Activated CD4-positive, alpha-beta memory T cell treated with anti-CD3 and anti-CD28 coated beads for 36 hours (primary cell): ENCODE measurements around the gene AKNAD1. TPM values are rescaled to one million over a fixed set of nuclear protein-coding genes. Genes with fewer than 3 reads are reported as not detected.

Experiments used
- CTCF ChIA-PET: fragments of 350-600 bp; sonication (Branson Sonifier 250); formaldehyde crosslinking; loops from one replicate; lab custom pipeline; 2021; ENCODE audit warnings: antibody characterized with exemption, inconsistent platforms; lab: Charles Lee
- POLR2A ChIA-PET: fragments of 350-600 bp; sonication (Branson Sonifier 250); formaldehyde crosslinking; loops from one replicate; lab custom pipeline; 2021; ENCODE audit warnings: antibody characterized with exemption; lab: Charles Lee
- DNase-seq: peaks from one replicate; pipeline ENCODE4 v3.0.0-alpha.2; 2020
- H3K27ac Mint-ChIP-seq: one replicate; pipeline ENCODE4 v1.8.0; 2021; ENCODE audit warnings: mixed read lengths
- H3K27me3 Mint-ChIP-seq: one replicate; pipeline ENCODE4 v1.8.0; 2021; ENCODE audit warnings: mixed read lengths
- H3K36me3 Mint-ChIP-seq: one replicate; pipeline ENCODE4 v1.8.0; 2021; ENCODE audit warnings: mixed read lengths
- H3K4me1 Mint-ChIP-seq: one replicate; pipeline ENCODE4 v1.8.0; 2021; ENCODE audit warnings: low read depth, mixed read lengths
- H3K4me3 Mint-ChIP-seq: one replicate; pipeline ENCODE4 v1.8.0; 2021; ENCODE audit warnings: mild to moderate bottlenecking, mixed read lengths
- H3K9me3 Mint-ChIP-seq: one replicate; pipeline ENCODE4 v1.8.0; 2021; ENCODE audit warnings: mixed read lengths
- intact Hi-C: fragments of 100-400 bp; cut with micrococcal nuclease; formaldehyde crosslinking; loops from one replicate; pipeline ENCODE4 v1.15.1; 2023
- total RNA-seq, 2 experiments: library from RNA; stranded (reverse); gene quantifications; one replicate each; pipeline ENCODE4 v1.2.3, GENCODE V29; 2021

AKNAD1 gene
- total RNA-seq, 2 experiments from 2014 or later, result not detected

DNA sequence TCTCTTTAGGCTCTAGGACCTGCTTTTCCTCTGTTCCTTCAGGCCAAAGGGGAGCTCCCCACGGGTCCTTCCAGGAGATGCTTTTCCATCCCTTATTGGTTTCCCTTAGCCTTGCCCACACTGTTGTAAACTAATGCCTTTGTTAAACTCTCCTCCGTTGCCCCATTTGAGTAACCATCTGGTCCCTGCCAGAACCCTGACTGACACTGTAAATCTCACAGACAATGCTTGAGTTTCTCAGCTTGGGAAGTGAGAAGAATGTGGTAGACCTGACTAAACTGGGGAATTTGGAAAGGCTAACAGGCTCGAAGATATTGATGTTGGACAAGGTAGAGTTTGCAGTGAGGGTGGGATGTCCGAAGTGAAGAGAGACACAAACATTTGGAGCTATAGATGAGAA is 11.4 kb downstream of the AKNAD1 start:
- Mint-ChIP-seq H3K4me1 (no peaks in the 10 kb centered on the region), H3K27ac (no peak overlapping the region), H3K4me3 (no peak overlapping the region), H3K9me3 (no peaks in the 10 kb centered on the region), H3K36me3 (no peaks in the 10 kb centered on the region), H3K27me3 (no peaks in the 10 kb centered on the region)
- ChIA-PET POLR2A (no interaction called here), CTCF (no interaction called here)
- no peak for DNase-seq
- intact Hi-C loops, result no loop called here

GRCh38 chr1:108843390-108844137 is 13.3 kb downstream of the AKNAD1 start:
- no peaks in the 10 kb centered on the region for H3K36me3 Mint-ChIP-seq
- H3K4me3 Mint-ChIP-seq, result no peak overlapping the region
- H3K4me1 Mint-ChIP-seq, result no peaks in the 10 kb centered on the region
- H3K27me3 Mint-ChIP-seq, result no peaks in the 10 kb centered on the region
- no peak for DNase-seq
- POLR2A ChIA-PET, result no interaction called here
- CTCF ChIA-PET, result interaction anchor here (1.5 to 2.0 kb wide), 2 partner anchors 15 to 55 kb away, joined by 3 to 12 read pairs; no protein-coding TSS in a partner anchor
- no peak overlapping the region for H3K27ac Mint-ChIP-seq
- intact Hi-C loops, result no loop called here
- H3K9me3 Mint-ChIP-seq, result no peaks in the 10 kb centered on the region

DNA sequence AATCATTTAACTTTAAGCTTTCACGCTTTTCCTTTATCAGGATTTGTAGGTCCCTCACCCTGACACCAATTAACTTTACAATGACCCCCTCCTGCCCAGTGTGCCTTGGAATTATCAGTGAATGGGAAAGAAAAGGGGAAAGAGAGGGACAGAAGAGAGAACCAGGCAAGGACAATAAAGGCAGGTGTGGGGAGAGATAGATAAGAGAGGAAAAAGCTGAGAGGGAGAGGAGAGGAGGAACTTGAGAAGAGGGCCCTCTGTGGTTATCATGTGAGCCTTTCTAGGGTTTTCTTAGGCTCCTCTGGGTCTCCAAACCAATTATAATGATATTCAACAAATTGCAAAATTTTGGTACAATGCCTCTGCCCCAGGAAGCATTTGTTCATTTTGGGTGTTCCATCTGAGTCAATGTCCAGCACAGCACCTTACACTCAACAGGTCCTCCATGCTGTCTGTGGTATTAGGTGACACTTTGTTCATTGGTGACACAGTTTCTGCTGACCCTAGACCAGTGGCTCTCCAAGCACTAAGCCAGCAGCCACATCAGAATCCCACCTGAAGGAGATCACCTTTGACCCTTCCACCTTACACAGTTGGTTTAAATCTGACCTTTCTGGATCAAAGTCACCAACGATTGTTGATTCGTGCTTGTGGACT is 14.2 kb downstream of the AKNAD1 start:
- Mint-ChIP-seq H3K9me3 (no peaks in the 10 kb centered on the region), H3K27me3 (peaks cover 2% of the 10 kb centered on the region), H3K36me3 (no peaks in the 10 kb centered on the region), H3K4me1 (no peaks in the 10 kb centered on the region), H3K4me3 (no peak overlapping the region), H3K27ac (no peak overlapping the region)
- intact Hi-C loops, result no loop called here
- ChIA-PET CTCF (interaction anchor here (1.5 to 2.0 kb wide), 2 partner anchors 14 to 56 kb away, joined by 3 to 12 read pairs; no protein-coding TSS in a partner anchor), POLR2A (no interaction called here)
- DNase-seq, result no peak

DNA sequence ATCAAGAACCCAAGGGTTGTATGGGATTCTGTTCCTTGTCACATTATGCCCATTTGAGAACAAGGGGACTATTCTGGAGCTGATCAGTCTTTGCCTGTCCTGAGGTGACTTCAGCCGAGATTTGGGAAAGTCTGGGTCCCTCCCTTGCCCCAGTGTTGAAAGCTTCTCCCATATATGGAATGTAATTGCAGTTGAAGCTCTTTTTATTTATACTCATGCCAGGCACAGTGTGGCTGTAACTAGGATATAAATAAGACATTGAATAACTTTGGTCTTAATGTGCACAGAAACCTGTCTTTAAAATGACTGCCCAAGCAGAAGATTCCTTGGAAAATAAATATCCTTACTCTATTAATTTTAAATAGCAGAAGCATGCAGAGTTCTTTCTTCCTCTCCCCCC is 15.2 kb downstream of the AKNAD1 start:
- ChIA-PET POLR2A (no interaction called here), CTCF (interaction anchor here (0.5 kb wide), 1 partner anchor 557 kb away, joined by 3 read pairs; no protein-coding TSS in a partner anchor)
- intact Hi-C loops, result no loop called here
- Mint-ChIP-seq H3K4me3 (no peak overlapping the region), H3K36me3 (no peaks in the 10 kb centered on the region), H3K27ac (no peak overlapping the region), H3K4me1 (no peaks in the 10 kb centered on the region), H3K9me3 (no peaks in the 10 kb centered on the region), H3K27me3 (peaks cover 2% of the 10 kb centered on the region)
- DNase-seq, result no peak

GRCh38 chr1:108832929-108833328 is 24.0 kb downstream of the AKNAD1 start:
- H3K4me3 Mint-ChIP-seq, result no peak overlapping the region
- H3K4me1 Mint-ChIP-seq, result no peaks in the 10 kb centered on the region
- no peak overlapping the region for H3K27ac Mint-ChIP-seq
- POLR2A ChIA-PET, result no interaction called here
- CTCF ChIA-PET, result no interaction called here
- intact Hi-C loops, result no loop called here
- H3K36me3 Mint-ChIP-seq, result no peaks in the 10 kb centered on the region
- no peaks in the 10 kb centered on the region for H3K9me3 Mint-ChIP-seq
- no peak for DNase-seq
- peaks cover 4% of the 10 kb centered on the region for H3K27me3 Mint-ChIP-seq

- POLR2A ChIA-PET, result no interaction called here
- intact Hi-C loops, result no loop called here
- Mint-ChIP-seq H3K36me3 (no peaks in the 10 kb centered on the region), H3K9me3 (no peaks in the 10 kb centered on the region), H3K4me3 (no peak overlapping the region), H3K4me1 (no peaks in the 10 kb centered on the region), H3K27me3 (peaks cover 2% of the 10 kb centered on the region), H3K27ac (no peak overlapping the region)
- DNase-seq, result no peak
- CTCF ChIA-PET, result interaction anchor here (0.9 to 10.5 kb wide), 3 partner anchors 11 to 281 kb away, joined by 4 to 215 read pairs (median 7); a partner anchor contains a TSS
Observed at GRCh38 chr1:108831225-108831624, 25.7 kb downstream of the AKNAD1 start.

DNA sequence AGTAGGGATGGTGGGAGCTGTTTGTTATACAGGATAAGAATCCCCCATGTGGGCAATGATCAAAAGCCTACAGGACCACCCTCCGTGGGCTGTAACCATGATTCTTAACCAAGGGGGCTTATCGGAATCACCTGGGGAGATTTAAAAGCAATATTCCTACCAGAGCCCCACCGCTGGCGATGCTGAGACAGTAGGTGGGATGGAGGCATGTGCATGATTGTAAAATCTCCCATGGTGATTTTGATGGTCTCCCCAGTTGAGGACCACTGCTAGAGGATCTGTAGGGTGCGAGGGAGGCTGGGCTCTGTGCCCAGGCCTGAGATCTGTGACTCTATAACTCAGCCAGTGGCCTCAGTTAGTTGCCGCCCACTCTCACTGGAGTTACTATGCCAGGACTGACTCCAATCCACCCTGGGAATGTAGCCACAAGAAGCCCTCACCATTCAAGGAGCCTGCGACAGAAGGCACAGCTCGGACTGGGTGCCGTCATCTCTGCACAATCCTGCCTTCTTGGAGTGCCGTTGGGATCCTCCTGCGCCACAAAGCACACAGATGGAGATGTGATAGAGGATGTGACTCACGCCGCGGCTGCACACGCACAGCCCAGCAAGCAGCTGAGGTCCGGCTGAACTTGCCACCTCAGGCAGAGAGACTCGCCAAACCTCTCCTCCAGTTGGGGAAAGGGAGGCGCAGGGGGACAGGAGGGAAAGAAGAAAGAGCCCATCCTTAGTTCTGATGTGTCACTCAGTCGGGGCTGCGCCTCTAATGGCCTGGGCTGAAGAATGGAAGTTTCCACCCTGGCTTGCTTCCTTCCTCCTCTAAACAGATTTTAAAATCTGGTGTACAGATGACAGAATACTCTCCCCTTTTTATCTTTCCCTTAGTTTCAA is 26.5 kb downstream of the AKNAD1 start:
- H3K36me3 Mint-ChIP-seq, result no peaks in the 10 kb centered on the region
- no peaks in the 10 kb centered on the region for H3K9me3 Mint-ChIP-seq
- H3K27ac Mint-ChIP-seq, result no peak overlapping the region
- POLR2A ChIA-PET, result no interaction called here
- H3K27me3 Mint-ChIP-seq, result peaks cover 2% of the 10 kb centered on the region
- CTCF ChIA-PET, result interaction anchor here (0.9 to 10.5 kb wide), 10 partner anchors 10 to 282 kb away, joined by 3 to 215 read pairs (median 14); a partner anchor contains a TSS
- intact Hi-C loops, result no loop called here
- DNase-seq, result no peak
- no peaks in the 10 kb centered on the region for H3K4me1 Mint-ChIP-seq
- H3K4me3 Mint-ChIP-seq, result no peak overlapping the region

- ChIA-PET CTCF (interaction anchor here (0.9 to 10.5 kb wide), 20 partner anchors 8 to 703 kb away, joined by 3 to 215 read pairs (median 8); a partner anchor contains a TSS), POLR2A (no interaction called here)
- no peaks in the 10 kb centered on the region for H3K27me3 Mint-ChIP-seq
- DNase-seq, result no peak
- H3K4me3 Mint-ChIP-seq, result no peak overlapping the region
- no peaks in the 10 kb centered on the region for H3K4me1 Mint-ChIP-seq
- intact Hi-C loops, result no loop called here
- H3K36me3 Mint-ChIP-seq, result no peaks in the 10 kb centered on the region
- no peaks in the 10 kb centered on the region for H3K9me3 Mint-ChIP-seq
- no peak overlapping the region for H3K27ac Mint-ChIP-seq
Observed at GRCh38 chr1:108829498-108829916, 27.4 kb downstream of the AKNAD1 start.

DNA sequence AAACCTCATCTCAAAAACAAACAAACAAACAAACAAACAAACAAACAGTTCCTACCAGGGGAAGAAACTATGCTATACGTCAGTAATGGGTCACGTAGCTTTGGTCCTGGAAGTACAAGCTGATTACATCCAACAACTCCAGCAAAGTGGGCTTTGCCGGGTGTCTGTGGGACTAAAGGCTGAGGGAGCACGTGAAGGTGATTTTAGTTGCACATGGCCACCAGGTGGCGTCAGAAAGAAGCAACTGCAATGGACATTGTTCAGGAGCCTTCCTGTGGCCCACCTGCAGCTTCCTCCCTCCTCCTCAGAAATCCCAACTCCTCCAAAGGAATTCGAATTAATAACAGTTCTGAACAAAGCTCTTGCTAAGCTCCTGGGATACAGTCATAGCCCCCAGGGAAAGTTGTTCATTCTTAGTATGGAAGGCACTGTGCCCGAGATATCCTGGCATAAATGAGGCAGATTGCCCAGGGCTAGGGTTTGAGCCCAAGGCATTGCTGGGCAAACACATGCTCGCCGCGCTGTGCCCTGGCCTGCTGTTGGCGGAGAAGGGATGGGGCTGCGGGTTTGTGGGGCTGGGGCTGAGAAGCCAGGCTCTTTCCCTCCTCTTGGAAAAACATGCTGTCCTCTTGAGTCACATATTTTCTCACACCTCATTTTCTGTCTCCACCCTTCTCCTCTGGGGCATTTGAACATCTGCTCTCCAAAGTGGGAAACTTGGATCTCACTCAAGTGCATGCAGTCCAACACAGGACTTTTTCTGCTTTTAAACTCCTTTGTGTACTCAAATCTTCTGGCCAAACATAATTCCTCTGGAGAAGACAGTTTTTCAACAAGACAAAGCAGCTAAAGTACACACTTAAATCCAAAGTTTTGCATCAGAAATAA is 28.6 kb downstream of the AKNAD1 start:
- Mint-ChIP-seq H3K4me3 (no peak overlapping the region), H3K36me3 (no peaks in the 10 kb centered on the region), H3K27me3 (no peaks in the 10 kb centered on the region), H3K4me1 (no peaks in the 10 kb centered on the region), H3K9me3 (no peaks in the 10 kb centered on the region), H3K27ac (no peak overlapping the region)
- ChIA-PET POLR2A (no interaction called here), CTCF (interaction anchor here (0.6 to 10.5 kb wide), 37 partner anchors 8 to 705 kb away, joined by 3 to 215 read pairs (median 5); partner anchors contain the start of genes GPSM2, PRPF38B and WDR47)
- intact Hi-C loops, result loop anchor here (1.0 kb wide), 2 partner anchors 70 to 284 kb away; a partner anchor contains a TSS
- peak; percentile 81 for DNase-seq

DNA sequence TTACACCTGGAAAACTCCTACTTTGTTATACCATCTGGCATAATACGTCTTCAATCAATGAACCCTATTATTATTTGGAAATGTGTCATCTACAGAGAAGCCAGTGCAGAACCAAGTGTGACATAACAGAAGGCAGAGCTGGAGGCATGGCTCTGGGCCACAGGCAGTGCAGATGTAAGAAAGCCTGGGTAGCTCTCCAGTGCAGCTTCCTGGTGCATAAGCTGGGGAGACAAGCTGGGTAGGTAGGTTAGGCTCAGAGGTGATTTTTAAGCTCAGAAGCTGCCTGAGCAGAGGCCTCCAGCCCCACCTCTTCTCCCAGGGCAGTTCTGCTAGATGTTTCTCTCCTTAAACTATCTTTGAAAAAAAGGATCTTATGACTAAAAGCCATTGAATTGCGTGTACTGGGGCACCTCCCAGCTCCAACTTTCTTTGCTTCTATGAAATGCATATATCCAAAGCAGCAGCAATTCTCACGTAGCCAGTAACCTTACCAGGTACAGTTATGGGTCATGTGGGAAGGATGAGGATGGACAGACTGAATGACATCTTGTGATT is 30.7 kb downstream of the AKNAD1 start:
- intact Hi-C loops, result no loop called here
- Mint-ChIP-seq H3K4me3 (no peak overlapping the region), H3K27ac (no peak overlapping the region), H3K4me1 (no peaks in the 10 kb centered on the region), H3K36me3 (no peaks in the 10 kb centered on the region), H3K27me3 (no peaks in the 10 kb centered on the region), H3K9me3 (no peaks in the 10 kb centered on the region)
- ChIA-PET CTCF (interaction anchor here (1.5 to 10.5 kb wide), 5 partner anchors 11 to 286 kb away, joined by 5 to 215 read pairs (median 17); a partner anchor contains a TSS), POLR2A (no interaction called here)
- DNase-seq, result no peak

DNA sequence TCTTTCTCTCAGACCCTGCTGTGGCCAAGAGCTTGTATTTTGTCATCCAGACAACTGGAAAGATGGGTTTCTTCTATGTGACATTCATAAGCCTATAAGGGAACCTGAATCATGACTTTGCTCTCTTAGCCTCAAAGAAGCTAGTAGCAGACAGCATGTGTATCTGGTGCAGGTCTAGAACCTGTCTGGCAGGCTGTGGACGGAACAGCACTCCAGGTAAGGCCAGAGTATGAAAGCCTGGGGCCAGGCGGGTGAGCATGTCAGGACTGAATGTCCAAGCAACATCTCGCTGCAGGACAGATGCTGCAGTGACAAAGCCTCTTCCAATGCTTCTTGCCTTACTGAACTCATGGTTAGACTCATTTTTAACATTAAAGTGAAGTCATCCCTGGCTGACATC is 32.8 kb downstream of the AKNAD1 start:
- Mint-ChIP-seq H3K36me3 (no peaks in the 10 kb centered on the region), H3K4me1 (no peaks in the 10 kb centered on the region), H3K9me3 (no peaks in the 10 kb centered on the region), H3K27me3 (no peaks in the 10 kb centered on the region), H3K4me3 (no peak overlapping the region), H3K27ac (no peak overlapping the region)
- ChIA-PET CTCF (interaction anchor here (0.9 to 10.5 kb wide), 2 partner anchors 68 to 73 kb away, joined by 3 to 215 read pairs; no protein-coding TSS in a partner anchor), POLR2A (no interaction called here)
- intact Hi-C loops, result no loop called here
- no peak for DNase-seq
